Spleen (tissue), 11 donors: ENCODE results near the gene CGNL1. TPM values are rescaled to one million over a fixed set of nuclear protein-coding genes. Genes with fewer than 3 reads are reported as not detected.

Source experiments
- DNase-seq: peaks from one replicate; pipeline ENCODE4 v3.0.0-alpha.2; 2020
- H3K27ac ChIP-seq, 8 donors: fragments of 200-600 bp; sonication (generic) in 7 of 8; 1 replicate in 4 of 8; 2 replicates in 4 of 8; pipeline versions ENCODE4 v1.5.0 to v1.8.0; 2016 to 2021; ENCODE audit warnings: inconsistent platforms in 4 of 8, mild to moderate bottlenecking in 4 of 8, moderate library complexity in 1 of 8
- H3K27me3 ChIP-seq, 7 donors: fragments of 200-600 bp; sonication (generic) in 6 of 7; replicated peaks in 1 of 7; 1 replicate in 4 of 7; 2 replicates in 3 of 7; pipeline versions ENCODE4 v1.5.0 to v1.8.0; 2016 to 2021; ENCODE audit warnings: inconsistent platforms in 3 of 7, mild to moderate bottlenecking in 1 of 7
- H3K36me3 ChIP-seq, 6 donors: fragments of 200-600 bp; sonication (generic) in 5 of 6; 1 replicate in 4 of 6; 2 replicates in 2 of 6; pipeline versions ENCODE4 v1.5.0 to v1.8.0; 2016 to 2021; ENCODE audit warnings: inconsistent platforms in 2 of 6
- H3K4me1 ChIP-seq, 6 donors: fragments of 200-600 bp; sonication (generic) in 5 of 6; 1 replicate in 3 of 6; 2 replicates in 3 of 6; pipeline versions ENCODE4 v1.5.0 to v1.8.0; 2016 to 2021; ENCODE audit warnings: inconsistent platforms in 3 of 6
- H3K4me3 ChIP-seq, 8 donors: fragments of 200-600 bp; sonication (generic) in 7 of 8; 1 replicate in 4 of 8; 2 replicates in 4 of 8; pipeline versions ENCODE4 v1.5.0 to v1.8.0; 2016 to 2021; ENCODE audit warnings: inconsistent platforms in 4 of 8, mild to moderate bottlenecking in 4 of 8, moderate library complexity in 2 of 8
- H3K9me3 ChIP-seq, 8 donors: fragments of 200-600 bp; sonication (generic) in 7 of 8; 1 replicate in 4 of 8; 2 replicates in 4 of 8; pipeline versions ENCODE4 v1.5.0 to v1.8.0; 2016 to 2021; ENCODE audit warnings: inconsistent platforms in 4 of 8
- CTCF ChIP-seq, 11 experiments: fragments of 200-600 bp in 7 of 11; fragments of 450-650 bp in 4 of 11; sonication (generic) in 4 of 11; IDR thresholded peaks in 8 of 11; conservative IDR thresholded peaks in 3 of 11; 1 replicate in 7 of 11; 2 replicates in 4 of 11; pipeline versions ENCODE4 v1.4.0 to v1.8.0; 2016 to 2021; ENCODE audit warnings: antibody characterized with exemption in 11 of 11, inconsistent platforms in 4 of 11, mild to moderate bottlenecking in 1 of 11
- POLR2A ChIP-seq, 3 donors: fragments of 450-650 bp; IDR thresholded peaks; one replicate each; pipeline ENCODE4 v1.5.1; 2017; ENCODE audit warnings: antibody characterized with exemption in 3 of 3, mild to moderate bottlenecking in 1 of 3
- POLR2AphosphoS5 ChIP-seq, 3 donors: sonication (generic); formaldehyde crosslinking; IDR thresholded peaks; one replicate each; pipeline ENCODE4 v1.5.1; 2017; ENCODE audit warnings: antibody characterized with exemption in 3 of 3
- WGBS, 5 donors: extraction: QIAGEN DNeasy Blood & Tissue Kit in 3 of 5; methylation state at CpG; one replicate each; pipeline versions ENCODE4 v1.1.5 to v1.1.7; 2013 to 2018; 5-methylcytosine and 5-hydroxymethylcytosine counted together
- intact Hi-C: fragments of 100-400 bp; cut with DNase I; formaldehyde crosslinking; loops from one replicate; pipeline ENCODE4 v1.15.0; 2023; ENCODE audit warnings: low total_unique reads
- polyA plus RNA-seq, 3 donors: library from polyadenylated mRNA; stranded (reverse); fragments of 200-250 nt; gene quantifications; one replicate each; pipeline ENCODE4 v1.2.1, GENCODE V29; 2013
- small RNA-seq, 4 donors: library from RNA; depleted of rRNA; stranded (forward); fragments of <200 nt; gene quantifications; one replicate each; pipeline ENCODE3, GENCODE V24; 2016
- total RNA-seq, 7 donors: library from RNA; depleted of rRNA in 3 of 7; stranded (reverse); fragments of >200 nt in 3 of 7; fragmentation: NEBNext Ultra II Directional in 4 of 7; extraction: Animal tissue kit (Norgen Biotek cat#: 25700) in 4 of 7; gene quantifications; one replicate each; pipeline versions ENCODE4 v1.1.0 to v1.2.1, GENCODE V29; 2016 to 2021
- donor health status: healthy with polysubstance abuse.
- donor health status: DM: no; HTN: no; CAD: no; lungs with moderate emphysema.
- donor health status: DM: no; HTN: no; CAD: no.
- donor health status: Bipolar disorder and iron deficiency.
- donor health status: healthy.
- donor health status: DM: no; HTN: no; CAD: no.
- donor health status: DM: yes; HTN: yes; CAD: no.

Gene CGNL1
- total and polyA plus RNA-seq, 10 donors = 0.07 to 0.73 (median 0.36) TPM

GRCh38 chr15:57599296-57599810 lies 223.0 kb downstream of the CGNL1 start:
- H3K4me3 ChIP-seq = no peak overlapping the region
- H3K36me3 ChIP-seq = peaks cover 0 to 2% (median 0%) of the 10 kb centered on the region in 6 donors
- H3K27me3 ChIP-seq = no peaks in the 10 kb centered on the region
- peak overlapping the region in 1 of 8 donors; percentile 29 for H3K27ac ChIP-seq
- no peak for TF ChIP-seq POLR2AphosphoS5 (IDR thresholded peaks at IDR 0.05)
- no peak for TF ChIP-seq CTCF (IDR thresholded peaks at IDR 0.05 in 8 of 11, conservative IDR thresholded peaks at IDR 0.05 in 3 of 11)
- TF ChIP-seq POLR2A (IDR thresholded peaks at IDR 0.05) = no peak
- H3K9me3 ChIP-seq = no peaks in the 10 kb centered on the region
- WGBS, 5 donors = 86 to 89% (median 89%) methylated on average over 10 of the region's 10 CpGs
- peaks cover 3 to 33% (median 6%) of the 10 kb centered on the region in 6 donors for H3K4me1 ChIP-seq
- intact Hi-C loops = no loop called here
- no peak for DNase-seq

DNA sequence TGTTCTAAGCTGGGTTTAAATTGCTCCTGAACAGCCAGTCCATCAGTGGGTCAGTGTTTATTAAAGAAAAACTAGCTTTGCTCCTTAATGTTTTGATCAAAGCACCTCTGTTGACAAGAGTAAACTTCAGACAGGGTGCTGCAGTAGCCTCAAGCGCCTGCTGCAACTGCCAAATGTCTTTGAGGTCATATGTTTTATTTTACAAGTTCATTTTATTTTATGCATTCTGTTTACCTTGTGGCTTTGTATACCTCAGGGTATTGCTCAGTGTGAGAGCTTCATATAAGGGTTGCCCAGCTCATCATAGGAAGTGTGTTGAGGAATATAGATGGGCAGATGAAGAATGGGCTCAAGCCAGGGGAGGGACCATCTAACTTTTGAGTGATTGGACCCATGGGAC lies 223.9 kb downstream of the CGNL1 start:
- H3K27me3 ChIP-seq = no peaks in the 10 kb centered on the region
- intact Hi-C loops = no loop called here
- H3K36me3 ChIP-seq = peaks cover 0 to 5% (median 0%) of the 10 kb centered on the region in 6 donors
- 77 to 87% (median 81%) methylated on average over 1 of the region's 1 CpG for WGBS, 5 donors
- no peak overlapping the region for H3K4me3 ChIP-seq
- peaks cover 0 to 26% (median 4%) of the 10 kb centered on the region in 6 donors for H3K4me1 ChIP-seq
- DNase-seq = no peak
- no peak overlapping the region for H3K27ac ChIP-seq
- no peaks in the 10 kb centered on the region for H3K9me3 ChIP-seq
- TF ChIP-seq POLR2A (IDR thresholded peaks at IDR 0.05) = no peak

Small RNAs within 50 kb of the gene (small RNA-seq; reads per million reads assigned to genes)
- gene RNU6-844P = 0 reads per million in 4 donors

Other genes starting within 250 kb of the CGNL1 start
- 10 to 100 TPM in 6 of 7 donors, 1 to 10 TPM in 1; 9.1 to 26.2 (median 15.0) TPM for gene MYZAP, start 215.4 kb downstream of the CGNL1 start, total RNA-seq
- gene MYZAP, start 215.4 kb downstream of the CGNL1 start, polyA plus RNA-seq = 10 to 100 TPM in 1 of 3 donors, 1 to 10 TPM in 2; 4.1 to 15.9 (median 4.1) TPM